HepG2 (cell line): ENCODE results near the gene PRUNE1. TPM values are rescaled to one million over a fixed set of nuclear protein-coding genes. Genes with fewer than 3 reads are reported as not detected.

Experiments used
- CBX2 ChIP-seq, 2 experiments: fragments of 200-600 bp in 1 of 2; sonication (generic); formaldehyde crosslinking in 1 of 2; IDR thresholded peaks; 2 replicates each; pipeline versions ENCODE4 v1.7.0 to v1.8.1; 2018 to 2022; ENCODE audit warnings: low read depth in 2 of 2, low read length in 1 of 2, mild to moderate bottlenecking in 1 of 2, missing genetic modification reagents in 1 of 2
- MBNL3 ChIP-seq: fragments of 250-450 bp; sonication (Bioruptor Pico); conservative IDR thresholded peaks from 2 replicates; pipeline ENCODE4 v1.8.0; 2022; ENCODE audit warnings: mild to moderate bottlenecking, inconsistent platforms
- MEIS1 ChIP-seq: sonication (generic); formaldehyde crosslinking; IDR thresholded peaks from 2 replicates; pipeline ENCODE4 v1.9.0; 2021; ENCODE audit warnings: mild to moderate bottlenecking, missing genetic modification reagents, moderate library complexity, borderline replicate concordance
- RAD21 ChIP-seq: fragments of 450-650 bp; formaldehyde crosslinking; IDR thresholded peaks from 2 replicates; pipeline ENCODE4 v1.5.0; 2020; ENCODE audit warnings: mild to moderate bottlenecking
- RFX1 ChIP-seq: fragments of 450-650 bp; IDR thresholded peaks from 2 replicates; pipeline ENCODE4 v1.6.1; 2017
- STAG1 ChIP-seq: sonication (generic); formaldehyde crosslinking; IDR thresholded peaks from 2 replicates; pipeline ENCODE4 v1.4.0; 2020; ENCODE audit warnings: missing genetic modification reagents
- ZFX ChIP-seq: sonication (generic); formaldehyde crosslinking; IDR thresholded peaks from 2 replicates; pipeline ENCODE4 v1.4.0; 2020; ENCODE audit warnings: mild to moderate bottlenecking, low read depth, missing genetic modification reagents, moderate library complexity
- ZFYVE20 ChIP-seq: sonication (generic); formaldehyde crosslinking; IDR thresholded peaks from 2 replicates; pipeline ENCODE4 v1.8.0; 2023; ENCODE audit warnings: low read depth, mild to moderate bottlenecking, moderate library complexity, missing genetic modification reagents, borderline replicate concordance
- ZNF333 ChIP-seq: sonication (generic); formaldehyde crosslinking; IDR thresholded peaks from 2 replicates; pipeline ENCODE4 v1.4.0; 2020; ENCODE audit warnings: mild to moderate bottlenecking, missing genetic modification reagents, borderline replicate concordance
- polyA plus RNA-seq, 8 experiments: library from polyadenylated mRNA; depleted of rRNA in 3 of 8; stranded (reverse) in 7 of 8; unstranded in 1 of 8; fragments of >200 nt; fragmentation: Illumina TruSeq in 4 of 8; extraction: Trizol in 4 of 8; gene quantifications; 2 replicates each; pipeline versions ENCODE4 v1.2.1 to v1.2.3, GENCODE V29; 2011 to 2016; ENCODE audit warnings: low read depth in 4 of 8, missing spikeins in 1 of 8, mixed read lengths in 1 of 8; ENCODE audit not compliant: insufficient read depth in 1 of 8
- total RNA-seq, 5 experiments: library from RNA; depleted of rRNA; stranded (reverse); fragments of >200 nt; fragmentation: Illumina TruSeq; extraction: Trizol; gene quantifications; 2 replicates each; pipeline ENCODE4 v1.2.3, GENCODE V29; 2016; ENCODE audit warnings: low read depth in 1 of 5
- TF ChIP-seq, protein P1 (sequence below): IDR thresholded peaks from 2 replicates; pipeline ENCODE4 v1.6.1; 2012; ENCODE audit warnings: low read length, improper control_type of control experiment
- TF ChIP-seq, protein P2 (sequence below): sonication (generic); formaldehyde crosslinking; IDR thresholded peaks from 2 replicates; pipeline ENCODE4 v1.4.0; 2020; ENCODE audit warnings: missing genetic modification reagents, mild to moderate bottlenecking, borderline replicate concordance
- TF ChIP-seq, protein P3 (sequence below): fragments of 450-650 bp; IDR thresholded peaks from 2 replicates; pipeline ENCODE4 v1.6.1; 2017; ENCODE audit warnings: mild to moderate bottlenecking
- TF ChIP-seq, protein P4 (sequence below), 2 experiments: sonication (generic) in 1 of 2; formaldehyde crosslinking in 1 of 2; IDR thresholded peaks; 2 replicates each; pipeline versions ENCODE4 v1.4.0 to v1.6.1; 2018 to 2020; ENCODE audit warnings: missing genetic modification reagents in 2 of 2, borderline replicate concordance in 1 of 2, low read depth in 1 of 2, mild to moderate bottlenecking in 1 of 2, missing biosample characterization in 1 of 2
- TF ChIP-seq, protein P5 (sequence below): sonication (generic); formaldehyde crosslinking; IDR thresholded peaks from 2 replicates; pipeline ENCODE4 v1.5.1; 2020; ENCODE audit warnings: mild to moderate bottlenecking, missing genetic modification reagents, moderate library complexity

Gene PRUNE1
- total and polyA plus RNA-seq, 2 of the 13 experiments (the other 11 are each of a cell fraction or from before 2014, with no cell fraction given), result 19.0 to 31.9 TPM

DNA sequence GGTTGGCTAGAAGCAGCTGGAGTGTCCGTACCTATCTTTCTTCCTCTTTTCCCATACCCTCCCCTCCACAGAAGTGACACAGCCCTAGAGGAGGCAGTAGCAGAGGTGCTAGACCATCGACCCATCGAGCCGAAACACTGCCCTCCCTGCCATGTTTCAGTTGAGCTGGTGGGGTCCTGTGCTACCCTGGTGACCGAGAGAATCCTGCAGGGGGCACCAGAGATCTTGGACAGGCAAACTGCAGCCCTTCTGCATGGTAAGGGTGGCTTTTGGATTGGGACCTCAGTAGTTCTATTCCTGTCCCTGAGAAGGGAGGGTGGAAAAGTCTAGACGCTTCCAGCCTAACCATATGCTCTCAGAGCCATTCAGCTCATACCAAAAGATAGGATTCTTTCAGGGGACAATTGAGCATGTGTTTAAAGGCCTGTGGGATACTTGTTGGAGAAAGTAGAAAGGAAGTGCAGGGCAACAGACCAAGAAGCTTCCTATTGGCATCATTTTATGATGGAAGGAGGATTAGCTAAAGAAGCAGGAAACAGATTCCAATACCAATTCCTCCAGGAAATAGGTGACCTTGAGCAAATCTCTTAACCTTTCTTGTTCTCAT, 16.4 kb downstream of the PRUNE1 start (continued):
- TF ChIP-seq, protein P1, sequence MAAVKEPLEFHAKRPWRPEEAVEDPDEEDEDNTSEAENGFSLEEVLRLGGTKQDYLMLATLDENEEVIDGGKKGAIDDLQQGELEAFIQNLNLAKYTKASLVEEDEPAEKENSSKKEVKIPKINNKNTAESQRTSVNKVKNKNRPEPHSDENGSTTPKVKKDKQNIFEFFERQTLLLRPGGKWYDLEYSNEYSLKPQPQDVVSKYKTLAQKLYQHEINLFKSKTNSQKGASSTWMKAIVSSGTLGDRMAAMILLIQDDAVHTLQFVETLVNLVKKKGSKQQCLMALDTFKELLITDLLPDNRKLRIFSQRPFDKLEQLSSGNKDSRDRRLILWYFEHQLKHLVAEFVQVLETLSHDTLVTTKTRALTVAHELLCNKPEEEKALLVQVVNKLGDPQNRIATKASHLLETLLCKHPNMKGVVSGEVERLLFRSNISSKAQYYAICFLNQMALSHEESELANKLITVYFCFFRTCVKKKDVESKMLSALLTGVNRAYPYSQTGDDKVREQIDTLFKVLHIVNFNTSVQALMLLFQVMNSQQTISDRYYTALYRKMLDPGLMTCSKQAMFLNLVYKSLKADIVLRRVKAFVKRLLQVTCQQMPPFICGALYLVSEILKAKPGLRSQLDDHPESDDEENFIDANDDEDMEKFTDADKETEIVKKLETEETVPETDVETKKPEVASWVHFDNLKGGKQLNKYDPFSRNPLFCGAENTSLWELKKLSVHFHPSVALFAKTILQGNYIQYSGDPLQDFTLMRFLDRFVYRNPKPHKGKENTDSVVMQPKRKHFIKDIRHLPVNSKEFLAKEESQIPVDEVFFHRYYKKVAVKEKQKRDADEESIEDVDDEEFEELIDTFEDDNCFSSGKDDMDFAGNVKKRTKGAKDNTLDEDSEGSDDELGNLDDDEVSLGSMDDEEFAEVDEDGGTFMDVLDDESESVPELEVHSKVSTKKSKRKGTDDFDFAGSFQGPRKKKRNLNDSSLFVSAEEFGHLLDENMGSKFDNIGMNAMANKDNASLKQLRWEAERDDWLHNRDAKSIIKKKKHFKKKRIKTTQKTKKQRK, result no peak
- TF ChIP-seq MBNL3 (no peak), ZFYVE20 (CRISPR knock-in tag) (no peak), ZNF333 (no peak), RFX1 (no peak), STAG1 (CRISPR knock-in tag) (peak; percentile 80), ZFX (CRISPR knock-in tag) (no peak), MEIS1 (no peak), RAD21 (CRISPR knock-in tag) (peak; percentile 78), CBX2 (IDR thresholded peaks at IDR 0.05; ENCODE audit: low read depth, low read length) (no peak), CBX2 (CRISPR knock-in tag; IDR thresholded peaks at IDR 0.05; ENCODE audit: low read depth) (no peak)
- TF ChIP-seq, protein P2, sequence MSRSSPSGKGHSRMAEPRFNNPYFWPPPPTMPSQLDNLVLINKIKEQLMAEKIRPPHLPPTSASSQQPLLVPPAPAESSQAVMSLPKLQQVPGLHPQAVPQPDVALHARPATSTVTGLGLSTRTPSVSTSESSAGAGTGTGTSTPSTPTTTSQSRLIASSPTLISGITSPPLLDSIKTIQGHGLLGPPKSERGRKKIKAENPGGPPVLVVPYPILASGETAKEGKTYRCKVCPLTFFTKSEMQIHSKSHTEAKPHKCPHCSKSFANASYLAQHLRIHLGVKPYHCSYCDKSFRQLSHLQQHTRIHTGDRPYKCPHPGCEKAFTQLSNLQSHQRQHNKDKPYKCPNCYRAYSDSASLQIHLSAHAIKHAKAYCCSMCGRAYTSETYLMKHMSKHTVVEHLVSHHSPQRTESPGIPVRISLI (CRISPR knock-in tag), result 0 out of 2 replicates have a peak, but pooled peaks have one; percentile 23
- TF ChIP-seq, protein P3, sequence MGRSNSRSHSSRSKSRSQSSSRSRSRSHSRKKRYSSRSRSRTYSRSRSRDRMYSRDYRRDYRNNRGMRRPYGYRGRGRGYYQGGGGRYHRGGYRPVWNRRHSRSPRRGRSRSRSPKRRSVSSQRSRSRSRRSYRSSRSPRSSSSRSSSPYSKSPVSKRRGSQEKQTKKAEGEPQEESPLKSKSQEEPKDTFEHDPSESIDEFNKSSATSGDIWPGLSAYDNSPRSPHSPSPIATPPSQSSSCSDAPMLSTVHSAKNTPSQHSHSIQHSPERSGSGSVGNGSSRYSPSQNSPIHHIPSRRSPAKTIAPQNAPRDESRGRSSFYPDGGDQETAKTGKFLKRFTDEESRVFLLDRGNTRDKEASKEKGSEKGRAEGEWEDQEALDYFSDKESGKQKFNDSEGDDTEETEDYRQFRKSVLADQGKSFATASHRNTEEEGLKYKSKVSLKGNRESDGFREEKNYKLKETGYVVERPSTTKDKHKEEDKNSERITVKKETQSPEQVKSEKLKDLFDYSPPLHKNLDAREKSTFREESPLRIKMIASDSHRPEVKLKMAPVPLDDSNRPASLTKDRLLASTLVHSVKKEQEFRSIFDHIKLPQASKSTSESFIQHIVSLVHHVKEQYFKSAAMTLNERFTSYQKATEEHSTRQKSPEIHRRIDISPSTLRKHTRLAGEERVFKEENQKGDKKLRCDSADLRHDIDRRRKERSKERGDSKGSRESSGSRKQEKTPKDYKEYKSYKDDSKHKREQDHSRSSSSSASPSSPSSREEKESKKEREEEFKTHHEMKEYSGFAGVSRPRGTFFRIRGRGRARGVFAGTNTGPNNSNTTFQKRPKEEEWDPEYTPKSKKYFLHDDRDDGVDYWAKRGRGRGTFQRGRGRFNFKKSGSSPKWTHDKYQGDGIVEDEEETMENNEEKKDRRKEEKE, result no peak
- TF ChIP-seq, protein P4, sequence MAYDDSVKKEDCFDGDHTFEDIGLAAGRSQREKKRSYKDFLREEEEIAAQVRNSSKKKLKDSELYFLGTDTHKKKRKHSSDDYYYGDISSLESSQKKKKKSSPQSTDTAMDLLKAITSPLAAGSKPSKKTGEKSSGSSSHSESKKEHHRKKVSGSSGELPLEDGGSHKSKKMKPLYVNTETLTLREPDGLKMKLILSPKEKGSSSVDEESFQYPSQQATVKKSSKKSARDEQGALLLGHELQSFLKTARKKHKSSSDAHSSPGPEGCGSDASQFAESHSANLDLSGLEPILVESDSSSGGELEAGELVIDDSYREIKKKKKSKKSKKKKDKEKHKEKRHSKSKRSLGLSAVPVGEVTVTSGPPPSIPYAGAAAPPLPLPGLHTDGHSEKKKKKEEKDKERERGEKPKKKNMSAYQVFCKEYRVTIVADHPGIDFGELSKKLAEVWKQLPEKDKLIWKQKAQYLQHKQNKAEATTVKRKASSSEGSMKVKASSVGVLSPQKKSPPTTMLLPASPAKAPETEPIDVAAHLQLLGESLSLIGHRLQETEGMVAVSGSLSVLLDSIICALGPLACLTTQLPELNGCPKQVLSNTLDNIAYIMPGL (CRISPR knock-in tag; IDR thresholded peaks at IDR 0.05; ENCODE audit: borderline replicate concordance in 1 of 2, low read depth in 1 of 2), result peak in 1 of 2 experiments; percentile 56; a peak in 1 of 4 replicates
- TF ChIP-seq, protein P5, sequence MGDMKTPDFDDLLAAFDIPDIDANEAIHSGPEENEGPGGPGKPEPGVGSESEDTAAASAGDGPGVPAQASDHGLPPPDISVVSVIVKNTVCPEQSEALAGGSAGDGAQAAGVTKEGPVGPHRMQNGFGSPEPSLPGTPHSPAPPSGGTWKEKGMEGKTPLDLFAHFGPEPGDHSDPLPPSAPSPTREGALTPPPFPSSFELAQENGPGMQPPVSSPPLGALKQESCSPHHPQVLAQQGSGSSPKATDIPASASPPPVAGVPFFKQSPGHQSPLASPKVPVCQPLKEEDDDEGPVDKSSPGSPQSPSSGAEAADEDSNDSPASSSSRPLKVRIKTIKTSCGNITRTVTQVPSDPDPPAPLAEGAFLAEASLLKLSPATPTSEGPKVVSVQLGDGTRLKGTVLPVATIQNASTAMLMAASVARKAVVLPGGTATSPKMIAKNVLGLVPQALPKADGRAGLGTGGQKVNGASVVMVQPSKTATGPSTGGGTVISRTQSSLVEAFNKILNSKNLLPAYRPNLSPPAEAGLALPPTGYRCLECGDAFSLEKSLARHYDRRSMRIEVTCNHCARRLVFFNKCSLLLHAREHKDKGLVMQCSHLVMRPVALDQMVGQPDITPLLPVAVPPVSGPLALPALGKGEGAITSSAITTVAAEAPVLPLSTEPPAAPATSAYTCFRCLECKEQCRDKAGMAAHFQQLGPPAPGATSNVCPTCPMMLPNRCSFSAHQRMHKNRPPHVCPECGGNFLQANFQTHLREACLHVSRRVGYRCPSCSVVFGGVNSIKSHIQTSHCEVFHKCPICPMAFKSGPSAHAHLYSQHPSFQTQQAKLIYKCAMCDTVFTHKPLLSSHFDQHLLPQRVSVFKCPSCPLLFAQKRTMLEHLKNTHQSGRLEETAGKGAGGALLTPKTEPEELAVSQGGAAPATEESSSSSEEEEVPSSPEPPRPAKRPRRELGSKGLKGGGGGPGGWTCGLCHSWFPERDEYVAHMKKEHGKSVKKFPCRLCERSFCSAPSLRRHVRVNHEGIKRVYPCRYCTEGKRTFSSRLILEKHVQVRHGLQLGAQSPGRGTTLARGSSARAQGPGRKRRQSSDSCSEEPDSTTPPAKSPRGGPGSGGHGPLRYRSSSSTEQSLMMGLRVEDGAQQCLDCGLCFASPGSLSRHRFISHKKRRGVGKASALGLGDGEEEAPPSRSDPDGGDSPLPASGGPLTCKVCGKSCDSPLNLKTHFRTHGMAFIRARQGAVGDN, result no peak
